ENCODE measurements around the gene FXYD2. TPM values are rescaled to one million over a fixed set of nuclear protein-coding genes. Genes with fewer than 3 reads are reported as not detected.
"Not testable (repeated sequence)": the region's sequence is repeated elsewhere in the genome, so short reads cannot be mapped to it uniquely, and the experiment has no call there.

Gene FXYD2
- total RNA-seq, 2 experiments from 2014 or later = 13.1 to 19.0 TPM

GRCh38 chr11:117818041-117818873 is 6.3 kb downstream of the FXYD2 start:
- H3K4me3 Mint-ChIP-seq = no peak overlapping the region
- H3K27me3 Mint-ChIP-seq = no peaks in the 10 kb centered on the region
- CTCF ChIA-PET = interaction anchor here (0.7 to 18.2 kb wide), 28 partner anchors 8 to 587 kb away, joined by 3 to 343 read pairs (median 4); partner anchors contain the start of genes DSCAML1, FXYD2, IL10RA and PCSK7
- H3K36me3 Mint-ChIP-seq = no peaks in the 10 kb centered on the region
- peak overlapping the region; percentile 98 for H3K27ac Mint-ChIP-seq
- no peaks in the 10 kb centered on the region for H3K9me3 Mint-ChIP-seq (ENCODE audit: low read depth)
- H3K4me1 Mint-ChIP-seq = peaks cover 75% of the 10 kb centered on the region
- peak; percentile 17 for ATAC-seq
- peak; percentile 75 for DNase-seq

GRCh38 chr11:117817368-117818040 is 7.0 kb downstream of the FXYD2 start:
- H3K4me1 Mint-ChIP-seq = peaks cover 69% of the 10 kb centered on the region
- H3K27me3 Mint-ChIP-seq = no peaks in the 10 kb centered on the region
- CTCF ChIA-PET = interaction anchor here (0.6 to 11.3 kb wide), 35 partner anchors 9 to 586 kb away, joined by 3 to 343 read pairs (median 4); partner anchors contain the start of genes DSCAML1, FXYD2, IL10RA and PCSK7
- ATAC-seq = peak; percentile 43
- no peaks in the 10 kb centered on the region for H3K9me3 Mint-ChIP-seq (ENCODE audit: low read depth)
- H3K4me3 Mint-ChIP-seq = peak overlapping the region; percentile 40
- H3K27ac Mint-ChIP-seq = peak overlapping the region; percentile 98
- no peaks in the 10 kb centered on the region for H3K36me3 Mint-ChIP-seq
- DNase-seq = peak; percentile 93

DNA sequence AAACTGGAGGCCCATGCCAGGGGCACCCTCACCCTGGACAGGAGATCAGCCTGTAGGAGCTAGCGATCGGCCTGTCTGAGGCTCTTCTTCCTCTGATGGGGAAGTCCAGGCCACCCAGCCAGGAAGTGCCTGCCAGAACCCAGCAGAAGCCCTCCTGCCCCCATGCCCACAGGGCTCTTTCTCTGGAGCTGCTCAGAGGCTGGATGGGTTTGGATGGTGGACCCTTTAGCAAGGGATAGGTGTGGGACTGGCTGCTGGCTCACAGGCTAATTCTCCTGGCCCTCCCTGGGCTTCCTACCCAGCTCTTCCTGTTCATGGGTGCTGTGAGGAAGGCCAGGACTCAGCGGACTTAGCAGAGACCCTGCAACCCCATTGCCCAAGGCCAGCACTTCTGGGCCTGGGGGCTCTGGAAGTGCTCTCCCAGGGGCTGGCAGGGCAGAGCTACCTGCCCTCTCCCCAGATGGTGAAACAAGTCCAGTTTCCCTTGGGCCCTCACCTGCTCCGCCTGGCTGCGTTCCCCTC is 7.6 kb downstream of the FXYD2 start:
- no peak for DNase-seq

GRCh38 chr11:117816151-117816741 is 8.3 kb downstream of the FXYD2 start:
- Mint-ChIP-seq H3K4me1 (peaks cover 59% of the 10 kb centered on the region), H3K4me3 (peak overlapping the region; percentile 65), H3K27ac (peak overlapping the region; percentile 98), H3K9me3 (ENCODE audit: low read depth) (no peaks in the 10 kb centered on the region), H3K27me3 (no peaks in the 10 kb centered on the region), H3K36me3 (no peaks in the 10 kb centered on the region)
- DNase-seq = no peak
- CTCF ChIA-PET = interaction anchor here (0.9 to 11.3 kb wide), 14 partner anchors 10 to 585 kb away, joined by 3 to 343 read pairs (median 9); partner anchors contain the start of genes DSCAML1, FXYD2, IL10RA and PCSK7
- no peak for ATAC-seq

More for the DNA sequence above, 7.6 kb downstream of the FXYD2 start:
- no peak for ATAC-seq
- no peaks in the 10 kb centered on the region for H3K27me3 Mint-ChIP-seq
- CTCF ChIA-PET = interaction anchor here (0.6 to 11.3 kb wide), 28 partner anchors 9 to 585 kb away, joined by 3 to 343 read pairs (median 4); partner anchors contain the start of genes DSCAML1, FXYD2, IL10RA and PCSK7
- H3K4me3 Mint-ChIP-seq = peak overlapping the region; percentile 40
- peaks cover 63% of the 10 kb centered on the region for H3K4me1 Mint-ChIP-seq
- no peaks in the 10 kb centered on the region for H3K9me3 Mint-ChIP-seq (ENCODE audit: low read depth)
- peak overlapping the region; percentile 98 for H3K27ac Mint-ChIP-seq
- no peaks in the 10 kb centered on the region for H3K36me3 Mint-ChIP-seq

DNA sequence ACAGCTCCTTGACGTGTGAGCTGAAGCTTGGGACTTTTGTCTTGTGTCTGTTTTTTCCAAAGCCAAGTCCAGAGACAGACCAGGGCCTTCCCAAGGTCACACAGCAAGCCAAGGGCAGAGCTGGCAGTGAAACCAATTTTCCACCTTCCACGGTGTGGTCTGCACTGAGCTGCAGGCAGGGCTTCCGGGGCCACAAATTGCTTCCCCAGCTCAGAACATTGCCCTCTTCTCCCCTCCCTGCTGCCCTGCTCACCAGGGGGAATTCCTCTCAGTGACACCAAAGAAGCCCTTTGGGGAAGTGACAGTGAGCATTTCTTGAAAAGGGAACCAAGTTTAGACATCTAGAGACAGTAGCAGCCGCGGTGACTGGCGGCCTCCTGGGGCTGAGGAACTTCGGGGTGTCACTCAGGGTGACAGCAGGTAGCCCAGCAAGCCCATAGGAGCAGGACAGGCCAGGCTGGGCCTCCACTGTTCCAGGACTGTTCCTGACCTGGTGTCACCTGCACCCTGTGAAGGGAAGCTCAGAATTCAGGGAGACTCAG is 9.2 kb downstream of the FXYD2 start:
- Mint-ChIP-seq H3K4me3 (peak overlapping the region; percentile 65), H3K4me1 (peaks cover 59% of the 10 kb centered on the region), H3K9me3 (ENCODE audit: low read depth) (no peaks in the 10 kb centered on the region), H3K27me3 (no peaks in the 10 kb centered on the region), H3K36me3 (no peaks in the 10 kb centered on the region), H3K27ac (peak overlapping the region; percentile 98)
- DNase-seq = peak; percentile 85
- peak; percentile 69 for ATAC-seq
- CTCF ChIA-PET = interaction anchor here (0.7 to 11.3 kb wide), 12 partner anchors 11 to 391 kb away, joined by 3 to 343 read pairs (median 13); partner anchors contain the start of genes DSCAML1 and FXYD2

DNA sequence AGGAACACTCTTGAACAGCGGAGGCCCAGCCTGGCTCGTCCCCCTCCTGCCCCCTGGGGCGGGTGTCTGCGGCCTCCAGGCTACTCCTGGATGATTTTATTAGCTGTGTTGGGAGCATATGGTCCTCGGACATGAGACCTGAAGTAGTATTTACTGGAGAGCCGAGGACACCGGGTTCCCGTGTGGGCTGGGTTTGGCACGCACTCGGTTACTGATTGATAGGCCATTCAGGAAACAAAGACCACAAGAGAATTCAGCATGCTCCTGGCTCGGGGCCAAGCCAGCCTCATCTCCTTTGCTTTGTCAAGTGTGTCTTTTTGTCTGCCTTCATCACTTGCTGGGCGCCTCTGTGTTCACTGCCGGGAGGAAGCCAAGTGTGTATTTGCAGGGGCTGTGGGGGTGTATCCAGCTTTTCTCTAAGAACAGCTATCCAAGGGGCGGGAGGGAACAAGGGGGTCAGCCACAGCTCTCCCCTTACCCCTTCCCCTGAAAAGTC is 9.7 kb downstream of the FXYD2 start:
- H3K27me3 Mint-ChIP-seq = no peaks in the 10 kb centered on the region
- CTCF ChIA-PET = interaction anchor here (0.7 to 11.3 kb wide), 10 partner anchors 11 to 390 kb away, joined by 3 to 343 read pairs (median 27); partner anchors contain the start of genes DSCAML1 and FXYD2
- H3K4me1 Mint-ChIP-seq = peaks cover 61% of the 10 kb centered on the region
- ATAC-seq = peak; percentile 60
- DNase-seq = peak; percentile 94
- peak overlapping the region; percentile 98 for H3K27ac Mint-ChIP-seq
- no peaks in the 10 kb centered on the region for H3K9me3 Mint-ChIP-seq (ENCODE audit: low read depth)
- H3K36me3 Mint-ChIP-seq = no peaks in the 10 kb centered on the region
- H3K4me3 Mint-ChIP-seq = peak overlapping the region; percentile 65

GRCh38 chr11:117814204-117814765 is 10.3 kb downstream of the FXYD2 start:
- CTCF ChIA-PET = interaction anchor here (2.1 to 11.3 kb wide), 6 partner anchors 11 to 388 kb away, joined by 11 to 343 read pairs (median 73); partner anchors contain the start of genes DSCAML1 and FXYD2
- DNase-seq (no peak), ATAC-seq (no peak)
- Mint-ChIP-seq H3K27ac (peak overlapping the region; percentile 98), H3K9me3 (ENCODE audit: low read depth) (no peaks in the 10 kb centered on the region), H3K4me3 (no peak overlapping the region), H3K4me1 (peaks cover 66% of the 10 kb centered on the region), H3K27me3 (no peaks in the 10 kb centered on the region), H3K36me3 (no peaks in the 10 kb centered on the region)

- H3K27me3 Mint-ChIP-seq; ATAC-seq; H3K4me3 Mint-ChIP-seq; H3K9me3 Mint-ChIP-seq (ENCODE audit: low read depth); DNase-seq; H3K36me3 Mint-ChIP-seq: not testable (repeated sequence)
- peaks cover 39% of the 10 kb centered on the region for H3K4me1 Mint-ChIP-seq
- CTCF ChIA-PET = interaction anchor here (1.3 to 13.0 kb wide), 7 partner anchors 9 to 362 kb away, joined by 4 to 343 read pairs (median 27); partner anchors contain the start of genes DSCAML1 and FXYD2
- H3K27ac Mint-ChIP-seq = peak overlapping the region; percentile 8
These were observed 14.5 kb downstream of the FXYD2 start for GRCh38 chr11:117810056-117810451.

- no peaks in the 10 kb centered on the region for H3K9me3 Mint-ChIP-seq (ENCODE audit: low read depth)
- H3K27me3 Mint-ChIP-seq = peaks cover 1% of the 10 kb centered on the region
- CTCF ChIA-PET = interaction anchor here (0.9 to 13.0 kb wide), 15 partner anchors 10 to 383 kb away, joined by 3 to 343 read pairs (median 7); partner anchors contain the start of genes DSCAML1 and FXYD2
- peak overlapping the region; percentile 8 for H3K27ac Mint-ChIP-seq
- H3K36me3 Mint-ChIP-seq = no peaks in the 10 kb centered on the region
- peak; percentile 88 for ATAC-seq
- peaks cover 33% of the 10 kb centered on the region for H3K4me1 Mint-ChIP-seq
- no peak overlapping the region for H3K4me3 Mint-ChIP-seq
- DNase-seq = peak; percentile 74
These were observed 15.1 kb downstream of the FXYD2 start for GRCh38 chr11:117809236-117810055.

- no peaks in the 10 kb centered on the region for H3K9me3 Mint-ChIP-seq (ENCODE audit: low read depth)
- H3K4me3 Mint-ChIP-seq = no peak overlapping the region
- CTCF ChIA-PET = interaction anchor here (0.9 to 13.0 kb wide), 20 partner anchors 9 to 382 kb away, joined by 3 to 343 read pairs (median 7); partner anchors contain the start of genes DSCAML1 and FXYD2
- H3K36me3 Mint-ChIP-seq = no peaks in the 10 kb centered on the region
- peaks cover 26% of the 10 kb centered on the region for H3K4me1 Mint-ChIP-seq
- DNase-seq (no peak), ATAC-seq (no peak)
- peaks cover 2% of the 10 kb centered on the region for H3K27me3 Mint-ChIP-seq
- H3K27ac Mint-ChIP-seq = no peak overlapping the region
These were observed 15.8 kb downstream of the FXYD2 start for GRCh38 chr11:117808784-117809183.

Data from activated CD8-positive, alpha-beta memory T cell treated with anti-CD3 and anti-CD28 coated beads, Interleukin-2, amount 10 ng/mL, durations not matched to agents 7 days and 5 days (primary cell).